Esophagus (tissue), 2 donors: ENCODE results near the gene PAX8. TPM values are rescaled to one million over a fixed set of nuclear protein-coding genes. Genes with fewer than 3 reads are reported as not detected.
A peak's percentile ranks its signal among the peaks of the same experiment; 100 is the strongest.

Experiments used
- H3K27ac ChIP-seq, 2 donors: one replicate each; pipeline ENCODE4 v1.5.1; 2013; ENCODE audit warnings: low read depth in 2 of 2, mild to moderate bottlenecking in 2 of 2, inconsistent platforms in 1 of 2, low read length in 1 of 2, moderate library complexity in 1 of 2
- H3K27me3 ChIP-seq, 2 donors: one replicate each; pipeline ENCODE4 v1.6.1; 2013; ENCODE audit warnings: low read length in 2 of 2, control low read depth in 1 of 2, mild to moderate bottlenecking in 1 of 2; ENCODE audit not compliant: insufficient read depth in 2 of 2, control insufficient read depth in 1 of 2
- H3K36me3 ChIP-seq, 2 donors: one replicate each; pipeline ENCODE4 v1.6.1; 2013; ENCODE audit warnings: low read length in 1 of 2; ENCODE audit not compliant: control insufficient read depth in 2 of 2, insufficient read depth in 2 of 2
- H3K4me1 ChIP-seq, 2 donors: one replicate each; pipeline ENCODE4 v1.6.1; 2013; ENCODE audit warnings: low read length in 1 of 2; ENCODE audit not compliant: control insufficient read depth in 2 of 2, insufficient read depth in 2 of 2
- H3K4me3 ChIP-seq, 2 donors: one replicate each; pipeline ENCODE4 v1.5.1; 2013; ENCODE audit warnings: low read length in 2 of 2, mild to moderate bottlenecking in 2 of 2, low read depth in 1 of 2, moderate library complexity in 1 of 2
- H3K9me3 ChIP-seq, 2 donors: one replicate each; pipeline ENCODE4 v1.6.1; 2013; ENCODE audit warnings: mild to moderate bottlenecking in 2 of 2, low read depth in 1 of 2, low read length in 1 of 2, moderate library complexity in 1 of 2; ENCODE audit not compliant: control insufficient read depth in 2 of 2, insufficient read depth in 1 of 2
- WGBS, 2 donors: extraction: QIAGEN DNeasy Blood & Tissue Kit; methylation state at CpG; one replicate each; pipeline ENCODE4 v1.1.7; 2013; 5-methylcytosine and 5-hydroxymethylcytosine counted together
- polyA plus RNA-seq, 2 donors: library from polyadenylated mRNA; stranded (reverse); fragments of 200-250 nt; gene quantifications; one replicate each; pipeline ENCODE4 v1.2.3, GENCODE V29; 2013
- donor health status: healthy with polysubstance abuse.
- donor health status: Bipolar disorder and iron deficiency.

Gene PAX8
- polyA plus RNA-seq, 2 donors, result 0.28 to 4.0 TPM

- Histone ChIP-seq H3K27ac (peak overlapping the region; percentile 30 to 61), H3K4me1 (peaks cover 5 to 8% of the 10 kb centered on the region in 2 donors), H3K36me3 (no peaks in the 10 kb centered on the region), H3K27me3 (peaks cover 0 to under 1% of the 10 kb centered on the region in 2 donors), H3K9me3 (no peaks in the 10 kb centered on the region), H3K4me3 (no peak overlapping the region)
- 42 to 46% methylated on average over 12 of the region's 12 CpGs for WGBS, 2 donors
Observed at GRCh38 chr2:113282747-113283533, 4.2 kb upstream of the PAX8 start.

- H3K27me3 ChIP-seq, result peaks cover 0 to 8% of the 10 kb centered on the region in 2 donors
- H3K4me1 ChIP-seq, result peaks cover 5 to 11% of the 10 kb centered on the region in 2 donors
- 58 to 64% methylated on average over 12 of the region's 12 CpGs for WGBS, 2 donors
- H3K36me3 ChIP-seq, result no peaks in the 10 kb centered on the region
- H3K4me3 ChIP-seq, result no peak overlapping the region
- H3K27ac ChIP-seq, result no peak overlapping the region
- no peaks in the 10 kb centered on the region for H3K9me3 ChIP-seq
Observed at GRCh38 chr2:113281910-113282746, 3.4 kb upstream of the PAX8 start.

GRCh38 chr2:113278073-113278741, 514 bp downstream of the PAX8 start:
- H3K27me3 ChIP-seq, result peaks cover 2 to 17% of the 10 kb centered on the region in 2 donors
- peaks cover 4 to 9% of the 10 kb centered on the region in 2 donors for H3K4me1 ChIP-seq
- WGBS, 2 donors, result 53 to 54% methylated on average over 49 of the region's 49 CpGs
- H3K9me3 ChIP-seq, result peaks cover 0 to 5% of the 10 kb centered on the region in 2 donors
- no peaks in the 10 kb centered on the region for H3K36me3 ChIP-seq
- no peak overlapping the region for H3K4me3 ChIP-seq
- no peak overlapping the region for H3K27ac ChIP-seq

- Histone ChIP-seq H3K36me3 (no peaks in the 10 kb centered on the region), H3K9me3 (peaks cover 0 to 5% of the 10 kb centered on the region in 2 donors), H3K27me3 (peaks cover 2 to 20% of the 10 kb centered on the region in 2 donors), H3K4me1 (peaks cover 0 to 9% of the 10 kb centered on the region in 2 donors), H3K4me3 (no peak overlapping the region), H3K27ac (no peak overlapping the region)
- WGBS, 2 donors, result 22 to 26% methylated on average over 56 of the region's 56 CpGs
Observed at GRCh38 chr2:113277474-113278072, 1.1 kb downstream of the PAX8 start.

- WGBS, 2 donors, result 13 to 17% methylated on average over 41 of the region's 41 CpGs
- Histone ChIP-seq H3K9me3 (peaks cover 0 to 5% of the 10 kb centered on the region in 2 donors), H3K27me3 (peaks cover 2 to 20% of the 10 kb centered on the region in 2 donors), H3K4me1 (peaks cover 0 to 9% of the 10 kb centered on the region in 2 donors), H3K27ac (no peak overlapping the region), H3K36me3 (no peaks in the 10 kb centered on the region), H3K4me3 (no peak overlapping the region)
Observed at GRCh38 chr2:113276761-113277425, 1.8 kb downstream of the PAX8 start.

GRCh38 chr2:113276216-113276760, 2.4 kb downstream of the PAX8 start:
- peaks cover 0 to 5% of the 10 kb centered on the region in 2 donors for H3K9me3 ChIP-seq
- H3K27me3 ChIP-seq, result peaks cover 2 to 20% of the 10 kb centered on the region in 2 donors
- peaks cover 0 to 9% of the 10 kb centered on the region in 2 donors for H3K4me1 ChIP-seq
- H3K27ac ChIP-seq, result no peak overlapping the region
- H3K36me3 ChIP-seq, result no peaks in the 10 kb centered on the region
- no peak overlapping the region for H3K4me3 ChIP-seq
- 36 to 43% methylated on average over 18 of the region's 18 CpGs for WGBS, 2 donors

GRCh38 chr2:113275556-113276215, 3.0 kb downstream of the PAX8 start:
- Histone ChIP-seq H3K4me1 (peaks cover 0 to 9% of the 10 kb centered on the region in 2 donors), H3K36me3 (no peaks in the 10 kb centered on the region), H3K27ac (no peak overlapping the region), H3K4me3 (no peak overlapping the region), H3K9me3 (peaks cover 0 to 5% of the 10 kb centered on the region in 2 donors), H3K27me3 (peaks cover 2 to 20% of the 10 kb centered on the region in 2 donors)
- WGBS, 2 donors, result 19 to 37% methylated on average over 38 of the region's 38 CpGs

- Histone ChIP-seq H3K4me1 (peaks cover 0 to 9% of the 10 kb centered on the region in 2 donors), H3K9me3 (peaks cover 0 to 5% of the 10 kb centered on the region in 2 donors), H3K27me3 (peaks cover 2 to 20% of the 10 kb centered on the region in 2 donors), H3K4me3 (no peak overlapping the region), H3K27ac (no peak overlapping the region), H3K36me3 (no peaks in the 10 kb centered on the region)
Observed at GRCh38 chr2:113274432-113274831, 4.3 kb downstream of the PAX8 start.
